Caco-2 (cell line): ENCODE measurements around the gene ZNF343. TPM values are rescaled to one million over a fixed set of nuclear protein-coding genes. Genes with fewer than 3 reads are reported as not detected.
A peak's percentile ranks its signal among the peaks of the same experiment; 100 is the strongest.

Experiments used
- BruUV-seq: library from RNA; stranded (reverse); fragments of 400-500 nt; replicated peaks from 2 replicates; lab custom pipeline; 2021; lab: Mats Ljungman, UMichigan
- CTCF ChIA-PET: fragments of 300-600 bp; sonication (Branson Sonifier 250); formaldehyde crosslinking; loops from one replicate; lab custom pipeline; 2022; ENCODE audit warnings: antibody characterized with exemption; lab: Charles Lee
- POLR2A ChIA-PET: fragments of 300-600 bp; sonication (Branson Sonifier 250); formaldehyde crosslinking; loops from one replicate; lab custom pipeline; 2022; ENCODE audit warnings: antibody characterized with exemption; lab: Charles Lee
- DNase-seq, 2 experiments: peaks; one replicate each; pipeline versions ENCODE4 v3.0.0 to v3.0.0-alpha.2; 2020 to 2022
- H3K27me3 ChIP-seq: replicated peaks from 2 replicates; pipeline ENCODE4 v1.6.0; 2011; ENCODE audit warnings: low read length; ENCODE audit not compliant: control insufficient read depth, insufficient read depth
- H3K36me3 ChIP-seq: 2 replicates; pipeline ENCODE4 v1.5.1; 2011; ENCODE audit warnings: low read length; ENCODE audit not compliant: control insufficient read depth, insufficient read depth
- H3K4me1 ChIP-seq: fragments of 250-450 bp; sonication (Bioruptor Pico); 2 replicates; pipeline ENCODE4 v1.5.1; 2020; ENCODE audit warnings: mild to moderate bottlenecking
- H3K4me3 ChIP-seq: 2 replicates; pipeline ENCODE4 v1.5.1; 2011; ENCODE audit warnings: low read depth, mild to moderate bottlenecking, control low read depth, low read length
- H3K9me3 ChIP-seq: fragments of 250-450 bp; sonication (Bioruptor Pico); 2 replicates; pipeline ENCODE4 v1.5.1; 2020; ENCODE audit warnings: mild to moderate bottlenecking, moderate library complexity
- H3K27ac Mint-ChIP-seq: one replicate; pipeline ENCODE4 v1.8.0; 2022; ENCODE audit warnings: mixed read lengths; ENCODE audit not compliant: unreplicated experiment
- H3K27me3 Mint-ChIP-seq: one replicate; pipeline ENCODE4 v1.8.0; 2022; ENCODE audit warnings: mixed read lengths; ENCODE audit not compliant: insufficient read depth, unreplicated experiment
- H3K36me3 Mint-ChIP-seq: one replicate; pipeline ENCODE4 v1.8.0; 2022; ENCODE audit warnings: mild to moderate bottlenecking, mixed read lengths; ENCODE audit not compliant: insufficient read depth, unreplicated experiment
- H3K4me1 Mint-ChIP-seq: one replicate; pipeline ENCODE4 v1.8.0; 2022; ENCODE audit warnings: low read depth, mixed read lengths; ENCODE audit not compliant: unreplicated experiment
- H3K4me3 Mint-ChIP-seq: one replicate; pipeline ENCODE4 v1.8.0; 2022; ENCODE audit warnings: mild to moderate bottlenecking, moderate library complexity, mixed read lengths; ENCODE audit not compliant: unreplicated experiment
- H3K9me3 Mint-ChIP-seq: one replicate; pipeline ENCODE4 v1.8.0; 2022; ENCODE audit warnings: mixed read lengths; ENCODE audit not compliant: unreplicated experiment
- intact Hi-C: fragments of 100-400 bp; cut with micrococcal nuclease; formaldehyde crosslinking; loops from one replicate; pipeline ENCODE4 v1.10.0; 2022; ENCODE audit not compliant: unreplicated experiment
- total RNA-seq: library from RNA; stranded (reverse); gene quantifications from 2 replicates; pipeline ENCODE4 v1.2.3, GENCODE V29; 2022
- TF ChIP-seq, protein P1 (sequence below), 2 experiments: fragments of 200-600 bp in 1 of 2; IDR thresholded peaks; 1 replicate in 1 of 2; 2 replicates in 1 of 2; pipeline versions ENCODE4 v1.5.1 to v1.8.0; 2011 to 2022; ENCODE audit warnings: antibody characterized with exemption in 1 of 2, control low read depth in 1 of 2, inconsistent platforms in 1 of 2, low read depth in 1 of 2, low read length in 1 of 2, mild to moderate bottlenecking in 1 of 2, moderate library complexity in 1 of 2; ENCODE audit not compliant: insufficient read depth in 1 of 2, severe bottlenecking in 1 of 2, unreplicated experiment in 1 of 2

Gene ZNF343
- total RNA-seq, 1 experiment from 2014 or later = 11.0 TPM

- TF ChIP-seq, protein P1, sequence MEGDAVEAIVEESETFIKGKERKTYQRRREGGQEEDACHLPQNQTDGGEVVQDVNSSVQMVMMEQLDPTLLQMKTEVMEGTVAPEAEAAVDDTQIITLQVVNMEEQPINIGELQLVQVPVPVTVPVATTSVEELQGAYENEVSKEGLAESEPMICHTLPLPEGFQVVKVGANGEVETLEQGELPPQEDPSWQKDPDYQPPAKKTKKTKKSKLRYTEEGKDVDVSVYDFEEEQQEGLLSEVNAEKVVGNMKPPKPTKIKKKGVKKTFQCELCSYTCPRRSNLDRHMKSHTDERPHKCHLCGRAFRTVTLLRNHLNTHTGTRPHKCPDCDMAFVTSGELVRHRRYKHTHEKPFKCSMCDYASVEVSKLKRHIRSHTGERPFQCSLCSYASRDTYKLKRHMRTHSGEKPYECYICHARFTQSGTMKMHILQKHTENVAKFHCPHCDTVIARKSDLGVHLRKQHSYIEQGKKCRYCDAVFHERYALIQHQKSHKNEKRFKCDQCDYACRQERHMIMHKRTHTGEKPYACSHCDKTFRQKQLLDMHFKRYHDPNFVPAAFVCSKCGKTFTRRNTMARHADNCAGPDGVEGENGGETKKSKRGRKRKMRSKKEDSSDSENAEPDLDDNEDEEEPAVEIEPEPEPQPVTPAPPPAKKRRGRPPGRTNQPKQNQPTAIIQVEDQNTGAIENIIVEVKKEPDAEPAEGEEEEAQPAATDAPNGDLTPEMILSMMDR (IDR thresholded peaks at IDR 0.05; ENCODE audit: insufficient read depth in 1 of 2, low read depth in 1 of 2, low read length in 1 of 2, severe bottlenecking in 1 of 2, unreplicated experiment in 1 of 2) = no peak
- no peak overlapping the region for H3K4me3 Mint-ChIP-seq
- peaks cover 1% of the 10 kb centered on the region for H3K36me3 Mint-ChIP-seq
- no peaks in the 10 kb centered on the region for H3K4me1 Mint-ChIP-seq
- H3K9me3 ChIP-seq = no peaks in the 10 kb centered on the region
- ChIA-PET POLR2A (no interaction called here), CTCF (interaction anchor here (1.0 to 1.1 kb wide), 2 partner anchors 45 to 269 kb away, joined by 3 to 4 read pairs; no protein-coding TSS in a partner anchor)
- H3K36me3 ChIP-seq = no peaks in the 10 kb centered on the region
- H3K4me1 ChIP-seq = no peaks in the 10 kb centered on the region; the same call in 1 of the 2 replicates
- no peak for DNase-seq
- no peaks in the 10 kb centered on the region for H3K27me3 Mint-ChIP-seq
- BruUV-seq = no TSS peak
- H3K27ac Mint-ChIP-seq = no peak overlapping the region
- no peak overlapping the region for H3K4me3 ChIP-seq
- intact Hi-C loops = no loop called here
- no peaks in the 10 kb centered on the region for H3K9me3 Mint-ChIP-seq
- H3K27me3 ChIP-seq = no peaks in the 10 kb centered on the region
Observed at GRCh38 chr20:2475850-2476741, 32.6 kb downstream of the ZNF343 start.

- no peaks in the 10 kb centered on the region for H3K27me3 Mint-ChIP-seq
- CTCF ChIA-PET = interaction anchor here (0.7 kb wide), 1 partner anchor 36 kb away, joined by 3 read pairs; no protein-coding TSS in a partner anchor
- peaks cover 6% of the 10 kb centered on the region for H3K4me1 Mint-ChIP-seq
- intact Hi-C loops = no loop called here
- Histone ChIP-seq H3K4me1 (peaks cover 8% of the 10 kb centered on the region), H3K9me3 (no peaks in the 10 kb centered on the region), H3K27me3 (no peaks in the 10 kb centered on the region), H3K36me3 (no peaks in the 10 kb centered on the region), H3K4me3 (no peak overlapping the region)
- no peak for DNase-seq
- BruUV-seq = no TSS peak
- POLR2A ChIA-PET = no interaction called here
- no peak overlapping the region for H3K4me3 Mint-ChIP-seq
- H3K36me3 Mint-ChIP-seq = peaks cover 24% of the 10 kb centered on the region
- no peak overlapping the region for H3K27ac Mint-ChIP-seq
- TF ChIP-seq, protein P1 (IDR thresholded peaks at IDR 0.05; ENCODE audit: insufficient read depth in 1 of 2, low read depth in 1 of 2, low read length in 1 of 2, severe bottlenecking in 1 of 2, unreplicated experiment in 1 of 2) = no peak
- H3K9me3 Mint-ChIP-seq = no peaks in the 10 kb centered on the region
Observed at GRCh38 chr20:2473516-2473915, 35.2 kb downstream of the ZNF343 start.

- peaks cover 14% of the 10 kb centered on the region for H3K4me1 Mint-ChIP-seq
- intact Hi-C loops = loop anchor here (2.0 kb wide), 1 partner anchor 38 kb away; the partner anchor contains the start of gene ZNF343
- POLR2A ChIA-PET = interaction anchor here (0.5 to 1.7 kb wide), 13 partner anchors 11 to 673 kb away, joined by 3 to 13 read pairs (median 5); partner anchors contain the start of genes IDH3B, NOP56 and ZNF343
- Histone ChIP-seq H3K4me3 (peak within 1 kb of the TSS; percentile 73), H3K36me3 (no peaks in the 10 kb centered on the region), H3K27me3 (no peaks in the 10 kb centered on the region), H3K4me1 (peaks cover 11% of the 10 kb centered on the region), H3K9me3 (no peaks in the 10 kb centered on the region)
- no peaks in the 10 kb centered on the region for H3K9me3 Mint-ChIP-seq
- H3K27me3 Mint-ChIP-seq = no peaks in the 10 kb centered on the region
- TSS peak; percentile 46 for BruUV-seq
- H3K4me3 Mint-ChIP-seq = peak within 1 kb of the TSS; percentile 79
- CTCF ChIA-PET = interaction anchor here (0.8 to 1.3 kb wide), 6 partner anchors 15 to 263 kb away, joined by 3 to 7 read pairs (median 6); no protein-coding TSS in a partner anchor
- peaks cover 53% of the 10 kb centered on the region for H3K36me3 Mint-ChIP-seq
- H3K27ac Mint-ChIP-seq = peak within 1 kb of the TSS; percentile 99
- DNase-seq = peak; percentile 98
- TF ChIP-seq, protein P1 (IDR thresholded peaks at IDR 0.05; ENCODE audit: insufficient read depth in 1 of 2, low read depth in 1 of 2, low read length in 1 of 2, severe bottlenecking in 1 of 2, unreplicated experiment in 1 of 2) = no peak
Observed at GRCh38 chr20:2470423-2471193, 38.1 kb downstream of the ZNF343 start, which contains the start of gene SNRPB. Gene SNRPB, minus strand, starts transcription at chr20:2470789. Its CDS starts 99 bp downstream, at chr20:2470690.
